CD4-positive, alpha-beta T cell treated with Interleukin-4 for 1 hour (primary cell): ENCODE results near the gene BACE1-AS.

Experiments used
- DNase-seq, 2 donors: peaks; one replicate each; pipeline ENCODE4 v3.0.0-alpha.2; 2020 to 2022

The BACE1-AS gene

DNA sequence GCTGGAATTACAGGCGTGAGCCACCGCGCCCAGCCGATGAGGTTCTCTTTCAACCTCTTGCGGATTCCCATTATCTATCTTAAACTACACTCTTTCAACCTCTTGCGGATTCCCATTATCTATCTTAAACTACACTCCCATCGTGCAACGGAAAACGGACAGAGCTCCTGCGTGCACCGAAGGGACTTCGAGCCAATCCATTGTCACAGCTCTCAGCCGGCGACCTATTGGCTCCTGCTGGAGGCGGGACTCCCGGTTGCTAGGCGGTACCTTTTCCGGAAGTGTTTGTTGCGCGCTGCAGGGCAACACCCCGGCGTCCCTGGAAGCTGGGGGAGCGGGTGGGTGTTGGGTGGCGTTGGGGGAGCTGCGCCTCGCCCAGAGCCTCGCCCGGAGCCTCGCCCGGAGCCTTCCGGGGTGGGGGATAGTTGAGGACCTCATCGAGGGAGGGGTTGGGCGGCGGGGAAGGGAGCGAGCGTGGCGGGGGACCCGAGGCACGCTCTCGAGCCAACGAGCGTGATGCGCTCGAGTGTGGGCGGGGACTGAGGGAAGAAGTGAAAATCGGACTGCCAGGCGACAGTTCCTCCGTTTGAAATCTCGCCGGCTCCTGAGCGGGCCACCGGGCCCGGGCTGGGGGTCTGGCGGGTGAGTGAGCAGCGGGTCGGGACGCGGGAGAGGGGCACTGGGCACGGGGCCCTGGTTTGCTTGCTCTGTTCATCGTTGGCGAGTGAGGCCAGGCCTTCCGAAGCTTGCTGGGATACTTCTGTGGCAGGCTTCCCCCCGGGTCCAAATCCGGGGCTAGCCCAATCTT lies 36.6 kb downstream of the BACE1-AS start, which contains the start of gene CEP164:
TSS of gene CEP164 (plus strand) at position 288 of the 808 bp plus-strand sequence. CDS start 10,733 bp downstream, outside the sequence.
- DNase-seq, result peak; percentile 96

GRCh38 chr11:117328375-117329010 lies 37.3 kb downstream of the BACE1-AS start:
- no peak for DNase-seq

DNA sequence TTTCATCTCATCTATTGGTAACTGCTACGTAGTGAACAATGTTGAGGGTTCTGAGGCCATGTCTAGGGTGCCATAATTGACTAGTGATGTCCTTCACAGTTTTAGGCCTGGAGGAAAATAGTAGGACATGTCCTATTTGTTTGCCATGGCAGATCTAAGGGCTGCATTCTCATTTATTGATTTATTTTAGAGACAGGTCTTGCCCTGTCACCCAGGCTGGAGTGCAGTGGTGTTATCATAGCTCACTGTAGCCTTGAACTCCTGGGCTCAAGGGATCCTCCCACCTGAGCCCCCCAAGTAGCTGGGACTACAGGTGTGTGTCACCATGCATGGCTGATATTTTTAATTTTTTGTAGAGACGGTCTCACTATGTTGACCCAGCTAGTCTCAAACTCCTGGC lies 41.7 kb downstream of the BACE1-AS start:
- no peak for DNase-seq

GRCh38 chr11:117333917-117334316 lies 42.8 kb downstream of the BACE1-AS start:
- DNase-seq, result no peak

DNA sequence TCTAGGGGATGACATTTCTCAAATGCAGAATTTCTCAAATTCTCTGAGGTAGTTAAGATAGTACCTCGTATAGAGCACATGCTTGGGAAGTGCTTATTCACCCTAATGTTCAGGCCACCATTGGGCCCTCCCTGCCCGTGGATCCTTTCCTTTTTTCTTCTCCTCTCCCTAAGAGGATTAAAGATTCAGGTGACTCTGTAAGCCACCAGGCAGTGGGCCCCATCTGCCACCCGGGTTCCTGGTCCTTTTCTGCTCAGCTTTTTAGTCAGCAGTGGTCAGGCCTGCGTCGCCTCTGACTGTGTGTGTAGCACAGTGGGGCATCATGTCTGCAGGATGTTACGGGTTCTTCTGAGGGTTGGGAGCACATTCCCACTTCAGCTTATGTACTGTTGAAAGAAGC lies 43.8 kb downstream of the BACE1-AS start:
- no peak for DNase-seq

DNA sequence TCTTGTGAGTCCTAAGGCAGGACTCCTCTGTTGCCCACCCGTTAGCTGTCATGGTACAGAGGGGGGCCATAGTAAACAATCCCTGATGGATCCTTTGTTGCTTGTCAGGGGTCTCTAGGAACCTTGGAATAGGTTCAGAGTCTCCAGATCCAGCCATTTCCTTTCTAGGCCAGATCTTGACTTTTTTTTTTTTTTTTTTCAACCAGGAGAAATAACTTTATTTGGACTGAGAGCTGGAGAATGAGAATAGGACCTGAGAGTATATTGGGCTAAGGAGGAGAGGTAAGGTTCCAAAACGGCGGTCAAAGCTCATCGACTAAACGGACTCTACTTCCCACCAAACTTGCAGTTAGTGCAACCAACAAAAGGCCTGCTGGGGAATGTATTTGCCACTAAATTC lies 44.3 kb downstream of the BACE1-AS start:
- no peak for DNase-seq

GRCh38 chr11:117337076-117337475 lies 45.9 kb downstream of the BACE1-AS start:
- no peak for DNase-seq
